GM18867 (cell line): ENCODE results near the gene SLC12A7.
"Not testable (repeated sequence)": the region's sequence is repeated elsewhere in the genome, so short reads cannot be mapped to it uniquely, and the experiment has no call there.

Experiments used
- ATAC-seq: cut with Tn5 transposase; IDR thresholded peaks from one replicate; pipeline ENCODE4 v1.9.1; 2021; ENCODE audit warnings: mild to moderate bottlenecking, moderate library complexity; ENCODE audit not compliant: unreplicated experiment

SLC12A7 gene

GRCh38 chr5:1099926-1100663 is 11.8 kb downstream of the SLC12A7 start:
- no peak for ATAC-seq

GRCh38 chr5:1098986-1099597 is 12.8 kb downstream of the SLC12A7 start:
- no peak for ATAC-seq

GRCh38 chr5:1097988-1098385 is 13.9 kb downstream of the SLC12A7 start:
- not testable (repeated sequence) for ATAC-seq

GRCh38 chr5:1097381-1097987 is 14.4 kb downstream of the SLC12A7 start:
- ATAC-seq = no peak

- no peak for ATAC-seq
Observed at GRCh38 chr5:1096838-1097237, 15.0 kb downstream of the SLC12A7 start.

- no peak for ATAC-seq
Observed at GRCh38 chr5:1095990-1096363, 15.9 kb downstream of the SLC12A7 start.

- no peak for ATAC-seq
Observed at GRCh38 chr5:1095302-1095989, 16.4 kb downstream of the SLC12A7 start.

- ATAC-seq = no peak
Observed at GRCh38 chr5:1094670-1095190, 17.1 kb downstream of the SLC12A7 start.

GRCh38 chr5:1093361-1093760 is 18.5 kb downstream of the SLC12A7 start:
- ATAC-seq = no peak

GRCh38 chr5:1092122-1092521 is 19.7 kb downstream of the SLC12A7 start:
- ATAC-seq = no peak

GRCh38 chr5:1091632-1092031 is 20.2 kb downstream of the SLC12A7 start:
- ATAC-seq = no peak

- ATAC-seq = no peak
Observed at GRCh38 chr5:1090538-1090937, 21.3 kb downstream of the SLC12A7 start.

- ATAC-seq = no peak
Observed at GRCh38 chr5:1089621-1090040, 22.2 kb downstream of the SLC12A7 start.

- ATAC-seq = no peak
Observed at GRCh38 chr5:1089146-1089545, 22.7 kb downstream of the SLC12A7 start.

- ATAC-seq = no peak
Observed at GRCh38 chr5:1088726-1089125, 23.1 kb downstream of the SLC12A7 start.

- no peak for ATAC-seq
Observed at GRCh38 chr5:1088031-1088430, 23.8 kb downstream of the SLC12A7 start.

GRCh38 chr5:1087428-1087827 is 24.4 kb downstream of the SLC12A7 start:
- ATAC-seq = no peak

GRCh38 chr5:1086871-1087270 is 25.0 kb downstream of the SLC12A7 start:
- no peak for ATAC-seq

GRCh38 chr5:1086137-1086536 is 25.7 kb downstream of the SLC12A7 start:
- ATAC-seq = no peak

- ATAC-seq = no peak
Observed at GRCh38 chr5:1085391-1085790, 26.5 kb downstream of the SLC12A7 start.

- no peak for ATAC-seq
Observed at GRCh38 chr5:1083823-1084605, 27.8 kb downstream of the SLC12A7 start.
